Smooth muscle cell (in vitro differentiated cells): Measurements from ENCODE around the gene ANAPC16. TPM values are rescaled to one million over a fixed set of nuclear protein-coding genes. Genes with fewer than 3 reads are reported as not detected.
"Not testable (repeated sequence)": the region's sequence is repeated elsewhere in the genome, so short reads cannot be mapped to it uniquely, and the experiment has no call there.

Experiments
- DNase-seq: peaks from one replicate; lab custom pipeline; 2025; ENCODE audit not compliant: unreplicated experiment; lab: John Stamatoyannopoulos, UW
- H2AFZ ChIP-seq: fragments of 200-600 bp; sonication (generic); 2 replicates; pipeline ENCODE4 v1.6.0; 2016; ENCODE audit warnings: antibody characterized with exemption, low read depth, mild to moderate bottlenecking
- H3F3A ChIP-seq: fragments of 200-600 bp; sonication (generic); 2 replicates; pipeline ENCODE4 v1.6.0; 2017; ENCODE audit warnings: antibody characterized with exemption, low read depth
- H3K27ac ChIP-seq: fragments of 200-600 bp; sonication (generic); 2 replicates; pipeline ENCODE4 v1.5.1; 2016; ENCODE audit warnings: low read depth, mild to moderate bottlenecking
- H3K27me3 ChIP-seq: fragments of 200-600 bp; sonication (generic); 2 replicates; pipeline ENCODE4 v1.6.1; 2016; ENCODE audit warnings: low read depth, mild to moderate bottlenecking
- H3K36me3 ChIP-seq: fragments of 200-600 bp; sonication (generic); 2 replicates; pipeline ENCODE4 v1.5.1; 2016; ENCODE audit warnings: low read depth
- H3K4me1 ChIP-seq: fragments of 200-600 bp; sonication (generic); 2 replicates; pipeline ENCODE4 v1.5.1; 2016; ENCODE audit warnings: low read depth
- H3K4me2 ChIP-seq: fragments of 200-600 bp; sonication (generic); 2 replicates; pipeline ENCODE4 v1.6.0; 2016; ENCODE audit warnings: mild to moderate bottlenecking
- H3K4me3 ChIP-seq: fragments of 200-600 bp; sonication (generic); 2 replicates; pipeline ENCODE4 v1.5.1; 2016; ENCODE audit warnings: mild to moderate bottlenecking
- H3K79me2 ChIP-seq: fragments of 200-600 bp; sonication (generic); 2 replicates; pipeline ENCODE4 v1.6.0; 2016; ENCODE audit warnings: low read depth, mild to moderate bottlenecking
- H3K9ac ChIP-seq: fragments of 200-600 bp; sonication (generic); 2 replicates; pipeline ENCODE4 v1.6.0; 2016; ENCODE audit warnings: low read depth
- H3K9me3 ChIP-seq: fragments of 200-600 bp; sonication (generic); replicated peaks from 2 replicates; pipeline ENCODE4 v1.5.1; 2016; ENCODE audit warnings: low read depth
- H4K20me1 ChIP-seq: fragments of 200-600 bp; sonication (generic); 2 replicates; pipeline ENCODE4 v1.6.0; 2016; ENCODE audit warnings: low read depth
- WGBS: methylation state at CpG from one replicate; pipeline ENCODE4 v1.1.7; 2016; ENCODE audit warnings: low lambda C conversion rate; 5-methylcytosine and 5-hydroxymethylcytosine counted together
- polyA plus RNA-seq: library from polyadenylated mRNA; unstranded; fragments of >200 nt; fragmentation: Nextera tagmentation; extraction: Ambion mirVana; gene quantifications from 2 replicates; pipeline ENCODE4 v1.2.1, GENCODE V29; 2016
- total RNA-seq: library from RNA; depleted of rRNA; stranded (reverse); fragments of >200 nt; gene quantifications from 2 replicates; pipeline ENCODE4 v1.2.3, GENCODE V29; 2014
- TF ChIP-seq, protein P1 (sequence below): fragments of 200-600 bp; sonication (generic); IDR thresholded peaks from 2 replicates; pipeline ENCODE4 v1.5.1; 2017; ENCODE audit warnings: borderline replicate concordance, mild to moderate bottlenecking, antibody characterized with exemption; ENCODE audit not compliant: insufficient read depth, poor library complexity, severe bottlenecking

ANAPC16 gene
- total and polyA plus RNA-seq, 2 experiments from 2014 or later: 76.4 to 81.8 TPM

DNA sequence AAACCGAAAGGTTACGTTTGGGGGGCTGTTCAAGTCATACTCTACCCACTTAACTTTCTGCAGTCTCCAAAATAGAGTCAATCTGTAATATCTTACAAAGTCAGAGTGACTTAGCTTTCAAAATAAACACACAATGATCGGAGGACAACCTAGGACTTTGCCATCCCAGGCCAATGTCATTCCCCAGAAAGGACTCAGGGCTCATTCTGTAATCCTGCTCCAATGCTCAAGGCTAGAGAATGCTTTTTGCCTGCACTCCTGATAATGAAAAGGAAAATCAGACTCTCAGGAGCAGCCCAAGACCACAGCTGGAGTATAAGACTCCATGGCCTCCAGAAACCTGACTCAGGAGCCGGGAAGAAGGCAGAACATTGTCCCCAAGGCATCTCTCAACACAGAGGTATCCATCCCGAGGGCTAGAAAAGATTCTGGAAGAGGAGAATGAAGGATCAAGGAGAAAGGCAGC lies 28.8 kb downstream of the ANAPC16 start:
- Histone ChIP-seq H3K27me3 (no peaks in the 10 kb centered on the region), H3K4me2 (peak overlapping the region; percentile 35), H3K27ac (peak overlapping the region; percentile 72), H3K36me3 (no peaks in the 10 kb centered on the region), H3K9me3 (no peaks in the 10 kb centered on the region), H3K79me2 (no peaks in the 10 kb centered on the region), H4K20me1 (no peaks in the 10 kb centered on the region), H3K4me1 (peaks cover 37% of the 10 kb centered on the region), H2AFZ (no peak overlapping the region), H3F3A (peaks cover 58% of the 10 kb centered on the region), H3K4me3 (no peak overlapping the region), H3K9ac (peak overlapping the region; percentile 45)
- TF ChIP-seq, protein P1, sequence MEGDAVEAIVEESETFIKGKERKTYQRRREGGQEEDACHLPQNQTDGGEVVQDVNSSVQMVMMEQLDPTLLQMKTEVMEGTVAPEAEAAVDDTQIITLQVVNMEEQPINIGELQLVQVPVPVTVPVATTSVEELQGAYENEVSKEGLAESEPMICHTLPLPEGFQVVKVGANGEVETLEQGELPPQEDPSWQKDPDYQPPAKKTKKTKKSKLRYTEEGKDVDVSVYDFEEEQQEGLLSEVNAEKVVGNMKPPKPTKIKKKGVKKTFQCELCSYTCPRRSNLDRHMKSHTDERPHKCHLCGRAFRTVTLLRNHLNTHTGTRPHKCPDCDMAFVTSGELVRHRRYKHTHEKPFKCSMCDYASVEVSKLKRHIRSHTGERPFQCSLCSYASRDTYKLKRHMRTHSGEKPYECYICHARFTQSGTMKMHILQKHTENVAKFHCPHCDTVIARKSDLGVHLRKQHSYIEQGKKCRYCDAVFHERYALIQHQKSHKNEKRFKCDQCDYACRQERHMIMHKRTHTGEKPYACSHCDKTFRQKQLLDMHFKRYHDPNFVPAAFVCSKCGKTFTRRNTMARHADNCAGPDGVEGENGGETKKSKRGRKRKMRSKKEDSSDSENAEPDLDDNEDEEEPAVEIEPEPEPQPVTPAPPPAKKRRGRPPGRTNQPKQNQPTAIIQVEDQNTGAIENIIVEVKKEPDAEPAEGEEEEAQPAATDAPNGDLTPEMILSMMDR: no peak
- 41% methylated on average over 5 of the region's 5 CpGs for WGBS
- no peak for DNase-seq

DNA sequence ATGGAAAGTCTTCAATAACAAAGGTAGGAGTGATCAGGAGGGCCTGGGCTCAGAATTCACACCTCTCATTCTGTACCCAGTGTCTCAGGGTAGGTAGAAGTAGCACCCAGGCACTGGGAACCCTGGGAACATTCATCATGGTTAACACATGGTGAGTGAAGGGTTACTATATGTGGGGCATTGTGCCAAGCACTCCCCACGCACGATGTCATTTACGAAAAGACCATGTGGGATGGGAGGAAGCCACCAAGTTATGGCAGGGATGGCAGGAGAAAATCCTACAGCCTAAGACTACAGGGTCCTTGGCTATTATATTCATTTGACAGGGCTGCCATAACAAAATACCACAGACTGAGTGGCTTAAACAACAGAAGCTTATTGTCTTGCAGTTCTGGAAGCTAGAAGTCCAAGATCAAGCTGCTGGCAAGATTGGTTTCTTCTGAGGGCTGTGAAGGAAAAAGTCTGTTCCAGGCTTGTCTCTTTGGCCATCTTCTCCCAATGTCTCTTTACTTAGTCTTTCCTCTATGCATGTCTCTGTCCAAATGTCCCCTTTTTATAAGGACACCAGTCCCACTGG lies 30.2 kb downstream of the ANAPC16 start:
- no peak overlapping the region for H3K4me3 ChIP-seq
- no peaks in the 10 kb centered on the region for H3K27me3 ChIP-seq
- H3K36me3 ChIP-seq: no peaks in the 10 kb centered on the region
- H3F3A ChIP-seq: peaks cover 58% of the 10 kb centered on the region
- peaks cover 37% of the 10 kb centered on the region for H3K4me1 ChIP-seq
- H3K9me3 ChIP-seq: no peaks in the 10 kb centered on the region
- H3K79me2 ChIP-seq: no peaks in the 10 kb centered on the region
- TF ChIP-seq, protein P1: no peak
- no peak for DNase-seq
- H2AFZ ChIP-seq: no peak overlapping the region
- H3K4me2 ChIP-seq: peak overlapping the region; percentile 19
- WGBS: 42% methylated on average over 3 of the region's 3 CpGs
- H3K27ac ChIP-seq: peak overlapping the region; percentile 72
- H3K9ac ChIP-seq: no peak overlapping the region
- H4K20me1 ChIP-seq: no peaks in the 10 kb centered on the region

DNA sequence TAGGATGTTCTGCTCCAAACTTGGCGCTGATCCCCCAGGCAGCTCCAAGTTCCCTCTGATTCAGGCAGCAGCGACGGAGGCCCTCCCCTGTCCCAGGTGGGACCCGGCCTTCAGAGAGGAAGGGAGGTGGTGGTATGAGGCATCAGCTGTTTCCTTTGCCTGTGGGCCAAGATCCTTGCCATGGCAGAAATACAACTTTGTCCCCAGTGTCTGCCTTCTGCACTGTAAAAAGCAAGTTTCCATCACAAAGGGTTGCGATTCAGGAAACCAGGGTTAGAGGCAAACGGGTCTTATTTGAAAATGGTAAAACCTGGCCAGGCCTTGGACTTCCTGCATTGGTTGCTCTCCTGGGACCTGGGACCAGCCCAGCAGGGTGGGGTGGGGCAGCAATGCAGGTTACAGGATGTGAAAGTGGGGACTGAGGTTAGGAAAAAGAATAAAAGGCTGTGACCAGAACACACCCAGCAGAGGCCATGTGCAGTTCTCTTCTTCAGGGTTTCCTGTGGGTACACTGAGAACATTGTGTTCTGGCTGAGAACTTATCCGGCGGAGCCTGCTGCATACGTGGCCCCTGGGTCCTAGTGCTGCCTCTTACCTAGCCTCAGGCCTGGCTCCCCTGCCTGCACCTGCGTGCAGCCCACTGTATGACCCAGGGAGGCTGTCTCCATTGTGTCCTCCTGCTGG lies 32.8 kb downstream of the ANAPC16 start:
- TF ChIP-seq, protein P1: no peak
- Histone ChIP-seq H4K20me1 (no peaks in the 10 kb centered on the region), H3K9me3 (no peaks in the 10 kb centered on the region), H3K79me2 (no peaks in the 10 kb centered on the region), H3K4me1 (peaks cover 33% of the 10 kb centered on the region), H3K9ac (no peak overlapping the region), H3K27ac (peak overlapping the region; percentile 62), H3F3A (peaks cover 50% of the 10 kb centered on the region), H2AFZ (peak overlapping the region; percentile 72), H3K4me3 (peak overlapping the region; percentile 7), H3K36me3 (no peaks in the 10 kb centered on the region), H3K4me2 (peak overlapping the region; percentile 69), H3K27me3 (no peaks in the 10 kb centered on the region)
- no peak for DNase-seq
- 37% methylated on average over 10 of the region's 10 CpGs for WGBS

DNA sequence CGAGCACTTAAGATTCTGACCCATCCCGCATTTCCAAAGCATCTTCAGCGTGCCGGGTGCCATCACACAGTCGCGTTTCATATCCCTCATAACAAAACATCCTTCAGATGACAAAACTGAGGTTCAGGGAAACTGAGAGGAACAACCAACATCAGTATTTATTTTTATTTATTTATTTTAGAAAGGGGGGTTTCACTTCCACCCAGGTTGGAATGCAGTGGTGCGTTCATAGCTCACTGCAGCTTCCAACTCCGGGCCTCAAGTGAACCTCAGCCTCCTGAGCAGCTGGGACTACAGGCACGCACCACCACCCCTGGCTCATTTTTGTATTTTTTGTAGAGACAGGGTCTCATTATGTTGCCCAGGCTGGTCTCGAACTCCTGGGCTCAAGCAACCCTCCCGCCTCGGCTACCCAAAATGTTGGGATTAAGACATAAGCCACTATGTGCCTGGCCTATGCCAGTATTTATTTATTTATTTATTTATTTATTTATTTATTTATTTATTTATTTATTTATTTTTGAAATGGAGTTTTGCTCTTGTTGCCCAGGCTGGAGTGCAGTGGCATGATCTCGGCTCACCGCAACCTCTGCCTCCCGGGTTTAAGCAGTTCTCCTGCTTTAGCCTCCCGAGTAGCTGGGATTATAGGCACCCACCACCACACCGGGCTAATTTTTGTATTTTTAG lies 33.5 kb downstream of the ANAPC16 start:
- not testable (repeated sequence) for H3K36me3 ChIP-seq, H3K79me2 ChIP-seq, DNase-seq, H3K27me3 ChIP-seq, H4K20me1 ChIP-seq, H3K4me3 ChIP-seq, H3K9ac ChIP-seq, H3K9me3 ChIP-seq
- WGBS: 95% methylated on average over 17 of the region's 17 CpGs
- H3K4me1 ChIP-seq: peaks cover 33% of the 10 kb centered on the region
- peak overlapping the region; percentile 62 for H3K27ac ChIP-seq
- H2AFZ ChIP-seq: peak overlapping the region; percentile 72
- peak overlapping the region; percentile 69 for H3K4me2 ChIP-seq
- H3F3A ChIP-seq: peaks cover 43% of the 10 kb centered on the region
